PC-3 (cell line): Measurements from ENCODE around the gene MGAT5.

Experiments used
- CTCF ChIP-seq: fragments of 300-600 bp; sonication (generic); conservative IDR thresholded peaks from 2 replicates; pipeline ENCODE4 v1.5.1; 2017; ENCODE audit warnings: antibody characterized with exemption, low read depth, mild to moderate bottlenecking, low read length
- EZH2 ChIP-seq: fragments of 300-600 bp; sonication (generic); IDR thresholded peaks from one replicate; pipeline ENCODE4 v1.6.1; 2017; ENCODE audit warnings: antibody characterized with exemption, mild to moderate bottlenecking, low read length; ENCODE audit not compliant: unreplicated experiment
- EZH2phosphoT487 ChIP-seq: fragments of 300-600 bp; sonication (generic); IDR thresholded peaks from 2 replicates; pipeline ENCODE4 v1.6.1; 2018; ENCODE audit warnings: mild to moderate bottlenecking, antibody characterized with exemption, low read length, borderline replicate concordance

DNA sequence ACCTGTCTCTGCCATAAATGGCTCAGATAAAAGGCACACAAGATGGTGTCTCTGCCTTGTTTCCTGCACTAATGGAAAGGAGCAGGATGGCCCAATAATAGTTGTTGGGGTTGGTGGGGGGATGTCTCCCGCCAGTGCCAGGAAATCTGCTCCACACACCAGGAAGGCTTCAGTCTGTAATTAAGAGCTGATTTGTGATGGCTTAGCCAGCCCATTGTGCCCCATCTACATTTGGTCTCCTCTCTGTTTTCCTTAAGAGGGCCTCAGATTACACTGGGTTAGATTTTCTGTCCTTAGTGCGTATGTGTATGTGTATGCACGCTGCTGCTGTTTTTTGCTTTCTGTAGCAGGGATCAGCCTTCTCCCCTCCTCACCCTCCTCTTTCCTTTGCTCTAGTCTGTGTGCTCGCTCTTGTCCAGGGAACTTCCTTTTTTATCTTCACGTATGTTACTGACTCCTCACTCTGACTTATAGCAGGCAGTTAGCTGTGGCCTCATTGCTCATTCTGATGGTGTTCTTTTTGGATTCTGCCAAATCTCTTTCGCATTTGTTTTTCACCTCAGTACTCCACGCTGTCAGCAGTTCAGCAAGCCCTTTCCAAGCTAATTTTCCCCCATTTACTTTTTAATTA is 33.4 kb upstream of the MGAT5 start:
- no peak for TF ChIP-seq EZH2phosphoT487
- TF ChIP-seq CTCF: no peak
- no peak for TF ChIP-seq EZH2
